Activated CD8-positive, alpha-beta memory T cell treated with anti-CD3 and anti-CD28 coated beads, Interleukin-2, amount 50 U/mL, for 24 hours (primary cell): ENCODE results near the gene GPC6.

ENCODE experiments used
- DNase-seq: peaks from one replicate; pipeline ENCODE4 v3.0.0-alpha.2; 2020; ENCODE audit errors: extremely low read depth

The GPC6 gene

GRCh38 chr13:93915269-93915809, 688.7 kb downstream of the GPC6 start:
- no peak for DNase-seq

- no peak for DNase-seq
These were observed 695.7 kb downstream of the GPC6 start for GRCh38 chr13:93922063-93922855.

GRCh38 chr13:93925990-93926389, 699.4 kb downstream of the GPC6 start:
- DNase-seq, result no peak

- DNase-seq, result no peak
These were observed 699.8 kb downstream of the GPC6 start for GRCh38 chr13:93926425-93926824.

GRCh38 chr13:93927431-93927830, 700.8 kb downstream of the GPC6 start:
- DNase-seq, result no peak

GRCh38 chr13:93932901-93933300, 706.3 kb downstream of the GPC6 start:
- no peak for DNase-seq

GRCh38 chr13:93936901-93937300, 710.3 kb downstream of the GPC6 start:
- no peak for DNase-seq

GRCh38 chr13:93941444-93941843, 714.8 kb downstream of the GPC6 start:
- DNase-seq, result no peak

GRCh38 chr13:93942016-93942415, 715.4 kb downstream of the GPC6 start:
- DNase-seq, result no peak

- no peak for DNase-seq
These were observed 719.0 kb downstream of the GPC6 start for GRCh38 chr13:93945621-93946020.

- DNase-seq, result no peak
These were observed 720.4 kb downstream of the GPC6 start for GRCh38 chr13:93946994-93947393.

- DNase-seq, result no peak
These were observed 721.0 kb downstream of the GPC6 start for GRCh38 chr13:93947651-93948050.

- no peak for DNase-seq
These were observed 721.7 kb downstream of the GPC6 start for GRCh38 chr13:93948162-93948922.

GRCh38 chr13:93951108-93951507, 724.5 kb downstream of the GPC6 start:
- DNase-seq, result no peak

- no peak for DNase-seq
These were observed 725.3 kb downstream of the GPC6 start for GRCh38 chr13:93951951-93952350.

GRCh38 chr13:93953841-93954240, 727.2 kb downstream of the GPC6 start:
- no peak for DNase-seq

- DNase-seq, result no peak
These were observed 729.3 kb downstream of the GPC6 start for GRCh38 chr13:93955904-93956303.

- DNase-seq, result no peak
These were observed 729.8 kb downstream of the GPC6 start for GRCh38 chr13:93956426-93956825.

- no peak for DNase-seq
These were observed 730.8 kb downstream of the GPC6 start for GRCh38 chr13:93957371-93957770.

GRCh38 chr13:93959796-93960533, 733.4 kb downstream of the GPC6 start:
- no peak for DNase-seq

- DNase-seq, result no peak
These were observed 736.9 kb downstream of the GPC6 start for GRCh38 chr13:93963266-93964145.
